Mononuclear cell (primary cell): ENCODE measurements around the gene XRN2. TPM values are rescaled to one million over a fixed set of nuclear protein-coding genes. Genes with fewer than 3 reads are reported as not detected.

Source experiments
- H3K27me3 ChIP-seq: 2 replicates; pipeline ENCODE4 v1.6.0; 2011; ENCODE audit warnings: low read length, control low read depth; ENCODE audit not compliant: insufficient read depth
- H3K4me1 ChIP-seq: 2 replicates; pipeline ENCODE4 v1.5.1; 2011; ENCODE audit warnings: mild to moderate bottlenecking, low read length, control low read depth; ENCODE audit not compliant: insufficient read depth
- H3K4me3 ChIP-seq: 2 replicates; pipeline ENCODE4 v1.5.1; 2011; ENCODE audit warnings: mild to moderate bottlenecking, low read length, moderate library complexity
- H3K9me3 ChIP-seq: 2 replicates; pipeline ENCODE4 v1.5.1; 2011; ENCODE audit warnings: low read depth, mild to moderate bottlenecking, control low read depth, low read length
- total RNA-seq: library from RNA; depleted of rRNA; stranded (reverse); fragments of >200 nt; gene quantifications from one replicate; pipeline ENCODE4 v1.2.3, GENCODE V29; 2012

The XRN2 gene
- total RNA-seq, 1 donor, result 96.6 TPM

DNA sequence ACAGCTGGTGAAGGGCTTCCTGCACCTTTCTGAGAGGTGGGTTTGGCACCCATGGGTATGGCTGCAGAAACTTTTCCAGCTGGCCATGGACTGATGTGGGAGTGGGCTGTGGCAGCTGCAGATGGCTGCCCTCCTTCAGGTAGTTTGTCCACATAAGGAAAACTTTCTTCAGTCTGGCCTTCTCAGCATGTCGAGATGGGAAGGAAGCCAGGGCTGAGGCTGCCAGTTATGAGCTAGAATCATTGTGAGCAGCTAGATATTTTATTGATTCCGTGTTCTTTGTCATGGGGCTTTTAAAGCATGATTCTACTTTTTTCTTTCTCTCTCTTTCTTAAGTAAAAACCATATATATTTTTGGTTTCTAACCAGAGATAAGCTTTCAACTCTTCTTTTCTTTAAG, 77.6 kb downstream of the XRN2 start:
- no peaks in the 10 kb centered on the region for H3K27me3 ChIP-seq
- no peaks in the 10 kb centered on the region for H3K4me1 ChIP-seq
- no peaks in the 10 kb centered on the region for H3K9me3 ChIP-seq
- no peak overlapping the region for H3K4me3 ChIP-seq

DNA sequence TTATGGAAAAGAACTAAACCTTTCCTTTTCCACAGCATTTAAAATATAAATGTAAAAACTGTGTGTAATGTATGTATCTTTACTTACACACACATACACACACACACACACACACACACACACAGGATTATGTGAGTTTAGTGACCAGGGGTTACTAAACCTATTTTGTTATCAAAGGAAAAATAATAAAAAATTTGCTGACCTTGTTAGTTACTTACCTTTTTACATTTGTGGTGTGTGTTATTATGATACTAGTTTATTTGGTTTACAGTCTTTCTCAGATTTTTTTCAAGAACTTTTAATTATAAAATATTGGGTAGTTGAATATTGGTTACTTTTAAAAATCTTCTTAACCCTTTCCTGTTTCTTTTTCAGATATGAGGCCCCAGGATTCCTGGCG, 78.5 kb downstream of the XRN2 start:
- H3K4me3 ChIP-seq, result no peak overlapping the region
- no peaks in the 10 kb centered on the region for H3K4me1 ChIP-seq
- no peaks in the 10 kb centered on the region for H3K27me3 ChIP-seq
- no peaks in the 10 kb centered on the region for H3K9me3 ChIP-seq

DNA sequence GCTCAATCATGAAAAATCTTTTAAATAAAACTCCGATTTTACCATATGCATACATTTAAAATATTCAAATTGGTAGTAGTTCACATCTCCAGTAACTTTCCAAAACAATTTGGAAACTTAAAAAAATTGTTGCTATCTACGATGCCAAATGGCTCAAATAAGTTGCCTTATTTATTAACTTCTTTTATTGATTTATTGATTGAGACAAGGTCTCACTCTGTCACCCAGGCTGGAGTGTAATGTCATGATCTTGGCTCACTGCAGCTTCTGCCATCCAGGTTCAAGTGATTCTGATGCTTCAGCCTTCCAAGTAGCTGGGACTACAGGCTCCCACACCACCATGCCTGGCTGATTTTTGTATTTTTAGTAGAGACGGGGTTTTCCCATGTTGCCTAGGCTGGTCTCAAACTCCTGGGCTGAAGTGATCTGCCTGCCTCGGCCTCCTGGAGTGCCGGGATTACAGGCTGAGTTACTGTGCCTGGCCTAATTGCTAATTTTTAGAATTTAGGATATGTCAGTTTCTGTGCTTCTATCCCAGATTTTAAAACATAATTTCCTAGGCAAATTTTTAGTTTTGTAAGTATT, 81.3 kb downstream of the XRN2 start:
- H3K9me3 ChIP-seq, result no peaks in the 10 kb centered on the region
- H3K4me1 ChIP-seq, result no peaks in the 10 kb centered on the region
- no peaks in the 10 kb centered on the region for H3K27me3 ChIP-seq
- no peak overlapping the region for H3K4me3 ChIP-seq

DNA sequence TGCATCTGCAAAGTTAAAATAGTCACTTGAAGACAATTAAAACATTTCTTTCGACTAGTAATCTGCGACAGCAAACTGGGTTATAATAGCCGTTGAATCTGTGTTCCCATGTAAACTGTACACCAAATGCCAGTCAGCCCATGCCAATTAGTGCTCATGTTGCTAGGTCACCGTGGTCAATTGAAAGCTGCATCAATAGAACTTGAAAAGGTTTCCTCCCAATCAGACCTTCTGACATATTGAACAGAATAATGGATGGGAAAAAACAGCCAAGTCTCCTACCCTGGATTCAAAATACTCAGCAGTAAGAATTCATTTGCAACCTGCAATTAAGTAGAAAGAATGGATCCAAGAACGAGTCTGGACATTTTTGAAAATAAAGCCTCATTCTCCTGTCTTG, 83.0 kb downstream of the XRN2 start:
- Histone ChIP-seq H3K27me3 (peaks cover 4% of the 10 kb centered on the region), H3K4me1 (no peaks in the 10 kb centered on the region), H3K9me3 (no peaks in the 10 kb centered on the region), H3K4me3 (no peak overlapping the region)

DNA sequence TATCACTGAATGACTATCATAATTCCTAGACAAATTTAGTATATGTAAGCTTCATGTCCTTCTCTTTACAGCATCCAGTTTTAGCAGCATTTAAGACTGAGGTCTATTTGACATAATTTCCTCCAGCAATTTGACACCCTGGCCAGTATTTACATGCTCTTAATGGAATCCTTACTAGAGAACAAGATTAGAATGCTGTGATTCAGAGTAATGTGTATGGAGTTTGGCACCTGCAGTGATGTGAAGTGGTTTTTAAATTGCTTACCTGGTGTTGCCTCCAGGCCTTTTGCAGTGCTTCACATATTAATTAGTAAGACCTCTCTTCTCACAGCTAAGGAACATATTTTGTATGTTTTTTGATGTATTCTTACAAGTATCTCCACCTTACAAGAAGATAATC, 84.4 kb downstream of the XRN2 start:
- H3K9me3 ChIP-seq, result no peaks in the 10 kb centered on the region
- no peak overlapping the region for H3K4me3 ChIP-seq
- H3K4me1 ChIP-seq, result peaks cover 7% of the 10 kb centered on the region

DNA sequence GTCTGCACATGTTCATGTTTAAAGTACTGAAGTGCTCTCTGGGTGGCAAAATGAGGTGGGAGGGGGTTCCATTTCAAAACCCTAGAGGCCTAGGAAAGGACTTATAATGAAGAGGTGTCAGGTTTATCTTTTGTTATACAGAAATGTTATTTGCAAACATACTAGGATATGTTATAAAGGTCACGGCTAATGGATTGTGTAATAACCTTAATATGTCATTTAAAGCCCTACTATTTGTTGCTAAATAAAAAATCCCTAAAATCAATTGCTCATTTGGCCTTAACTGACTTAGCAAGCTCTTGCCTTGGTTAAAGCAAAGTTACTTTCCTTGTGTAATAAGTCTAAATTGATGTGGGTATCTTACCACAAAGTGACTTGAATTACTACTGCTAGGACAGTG, 85.4 kb downstream of the XRN2 start:
- H3K4me1 ChIP-seq, result peaks cover 7% of the 10 kb centered on the region
- no peaks in the 10 kb centered on the region for H3K9me3 ChIP-seq
- H3K27me3 ChIP-seq, result peaks cover 27% of the 10 kb centered on the region
- no peak overlapping the region for H3K4me3 ChIP-seq

More for the DNA sequence above, 84.4 kb downstream of the XRN2 start:
- peaks cover 16% of the 10 kb centered on the region for H3K27me3 ChIP-seq

DNA sequence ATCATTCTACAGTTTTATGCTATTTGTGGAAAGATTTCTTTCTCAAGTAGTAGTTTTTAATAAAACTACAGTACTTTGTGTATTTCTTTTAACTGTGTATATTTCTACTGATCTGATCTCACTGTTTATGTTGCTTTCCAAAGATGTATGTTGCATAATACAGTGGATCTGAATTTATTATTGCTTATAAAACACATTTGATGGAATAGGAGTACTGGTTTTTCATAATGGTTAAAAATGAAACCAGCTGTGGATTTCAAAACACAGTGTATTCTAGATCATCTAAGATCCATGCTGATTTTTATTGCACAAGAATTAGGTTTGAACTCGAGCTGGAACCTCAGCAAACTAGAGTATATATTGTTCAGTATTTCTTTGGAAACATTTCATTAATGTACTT, 86.2 kb downstream of the XRN2 start:
- H3K27me3 ChIP-seq, result peaks cover 35% of the 10 kb centered on the region

DNA sequence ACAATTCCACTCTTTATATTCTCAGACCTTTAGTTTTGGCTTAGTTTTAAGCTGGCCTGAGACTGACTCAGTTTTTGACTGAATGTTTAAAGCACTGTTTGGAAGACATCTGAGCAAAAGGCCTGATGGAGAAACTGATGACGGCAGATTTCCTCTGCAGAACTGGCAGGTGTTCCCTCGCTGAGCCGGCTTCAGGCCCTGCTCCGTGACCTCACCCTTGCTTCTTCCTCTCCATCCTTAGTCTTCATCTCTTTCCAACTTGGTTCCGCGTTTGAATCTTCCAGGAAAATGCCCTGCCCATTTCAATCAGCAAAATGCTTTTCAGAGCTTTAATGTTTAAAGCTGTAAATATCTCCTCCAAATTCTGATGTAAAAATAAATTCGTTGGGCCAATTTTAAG, 87.6 kb downstream of the XRN2 start:
- H3K9me3 ChIP-seq, result no peaks in the 10 kb centered on the region
- H3K4me3 ChIP-seq, result no peak overlapping the region
- H3K27me3 ChIP-seq, result peaks cover 49% of the 10 kb centered on the region
- H3K4me1 ChIP-seq, result peaks cover 11% of the 10 kb centered on the region

More for the DNA sequence above, 86.2 kb downstream of the XRN2 start:
- Histone ChIP-seq H3K9me3 (no peaks in the 10 kb centered on the region), H3K4me1 (peaks cover 7% of the 10 kb centered on the region), H3K4me3 (no peak overlapping the region)

DNA sequence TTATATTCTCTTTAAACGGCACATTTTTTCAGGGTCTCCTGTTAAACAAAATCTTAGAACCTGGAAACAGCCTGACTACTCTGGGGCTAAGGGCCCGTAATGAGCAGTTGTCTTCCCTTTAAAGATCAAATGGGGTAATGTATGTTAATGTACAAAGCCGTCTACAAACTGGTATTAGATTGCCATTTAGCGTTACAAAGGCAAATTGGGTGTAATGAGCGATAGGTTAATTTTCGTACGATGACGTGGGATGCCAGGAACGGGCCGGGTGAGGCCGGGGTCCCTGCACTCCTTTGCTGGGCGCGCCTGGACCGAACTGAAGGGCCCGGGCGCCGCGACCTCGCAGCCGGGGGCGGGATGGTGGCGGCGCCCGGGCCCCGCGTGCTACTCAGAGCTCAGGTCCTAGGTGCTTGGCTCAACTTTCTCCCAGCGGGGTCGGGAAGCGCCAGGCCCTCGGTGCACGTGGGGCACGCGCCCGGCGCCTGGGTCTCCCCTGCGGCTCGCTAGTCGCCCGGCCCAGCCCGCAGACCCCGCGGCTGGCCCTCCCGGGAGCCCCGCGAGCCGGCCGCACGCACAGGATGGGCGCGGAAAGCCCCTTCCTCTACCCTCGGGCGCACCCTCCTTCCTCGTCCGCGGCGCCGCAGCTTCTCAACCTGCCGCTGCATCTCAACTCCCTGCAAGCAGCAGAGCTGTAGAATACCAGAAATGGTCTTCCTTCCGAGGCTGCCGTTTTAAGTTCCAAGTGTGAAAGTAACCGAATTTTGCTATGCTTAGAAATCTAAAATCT, 88.2 kb downstream of the XRN2 start:
- H3K27me3 ChIP-seq, result peaks cover 52% of the 10 kb centered on the region
- H3K9me3 ChIP-seq, result no peaks in the 10 kb centered on the region
- H3K4me3 ChIP-seq, result no peak overlapping the region
- H3K4me1 ChIP-seq, result peaks cover 17% of the 10 kb centered on the region

DNA sequence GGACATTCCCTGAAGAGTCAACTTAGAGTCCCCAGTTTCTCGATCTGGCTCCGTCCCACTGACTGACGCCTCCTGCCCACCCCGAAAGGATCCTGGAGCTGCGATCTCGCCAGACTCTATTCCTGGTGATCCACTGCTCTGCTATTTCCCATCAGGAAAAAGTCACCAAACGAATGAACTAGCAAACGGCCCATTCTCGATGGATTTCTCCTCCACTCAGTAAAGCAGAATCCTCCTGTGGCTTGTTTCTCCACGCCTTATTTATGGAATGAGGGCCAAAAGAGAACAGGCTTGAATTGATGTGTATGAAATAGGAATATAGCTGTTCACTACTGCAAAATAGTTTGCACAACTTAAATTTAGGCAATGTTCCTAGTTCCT, 88.8 kb downstream of the XRN2 start:
- peaks cover 53% of the 10 kb centered on the region for H3K27me3 ChIP-seq
- no peak overlapping the region for H3K4me3 ChIP-seq
- H3K4me1 ChIP-seq, result peaks cover 22% of the 10 kb centered on the region
- no peaks in the 10 kb centered on the region for H3K9me3 ChIP-seq

DNA sequence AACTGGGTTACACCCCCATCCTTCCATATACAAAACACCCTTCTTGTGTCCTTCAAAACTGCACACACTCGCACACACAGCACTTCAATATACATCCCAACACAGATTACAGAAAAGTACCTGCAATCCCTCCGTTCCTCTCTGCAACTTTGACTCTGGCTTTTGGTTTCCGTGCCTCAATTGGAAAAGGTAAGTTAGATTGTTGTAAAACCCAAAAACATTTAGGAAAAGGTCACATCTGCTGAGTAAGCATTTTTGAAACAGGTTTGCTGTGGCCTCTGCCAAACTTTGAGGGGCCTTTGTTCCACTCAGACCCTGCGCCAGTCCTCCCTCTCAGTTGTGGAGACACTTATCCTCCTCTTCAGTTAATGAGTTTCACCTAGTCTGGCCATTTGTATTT, 90.0 kb downstream of the XRN2 start:
- Histone ChIP-seq H3K4me3 (no peak overlapping the region), H3K9me3 (no peaks in the 10 kb centered on the region), H3K4me1 (peaks cover 28% of the 10 kb centered on the region), H3K27me3 (peaks cover 61% of the 10 kb centered on the region)

DNA sequence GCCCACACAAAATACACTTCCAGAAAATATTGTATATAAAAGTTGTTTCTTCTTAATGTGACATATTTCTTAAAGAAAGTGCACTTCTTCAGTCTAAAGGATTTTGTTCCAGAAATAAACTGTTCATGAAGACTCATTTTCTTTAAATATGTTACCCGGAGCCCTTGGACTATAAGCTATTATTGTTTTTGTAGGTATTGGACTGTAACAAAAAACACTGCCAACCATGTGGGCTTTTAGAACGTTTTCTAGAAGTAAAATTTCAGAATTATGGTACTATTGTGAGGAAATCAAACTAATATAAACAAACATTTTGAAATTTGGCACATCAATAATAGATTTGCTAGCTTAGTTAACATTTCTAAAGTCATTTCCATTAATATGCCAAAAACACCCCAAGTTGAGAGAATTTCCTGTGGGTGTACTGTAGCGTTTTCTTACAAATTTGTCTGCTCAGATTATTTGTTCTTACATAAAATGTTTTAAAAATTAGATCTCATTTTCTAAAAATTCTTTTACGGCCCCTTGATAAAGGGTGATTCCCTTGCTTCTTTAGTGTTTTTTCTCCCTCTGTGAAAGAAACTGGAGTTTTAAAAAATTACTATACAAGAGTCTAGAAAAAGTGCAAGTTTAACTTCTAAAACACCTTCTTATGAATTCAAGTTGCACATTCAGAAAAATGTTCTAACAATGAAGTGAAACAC, 90.8 kb downstream of the XRN2 start:
- Histone ChIP-seq H3K27me3 (peaks cover 69% of the 10 kb centered on the region), H3K4me3 (no peak overlapping the region), H3K4me1 (peaks cover 28% of the 10 kb centered on the region), H3K9me3 (no peaks in the 10 kb centered on the region)

DNA sequence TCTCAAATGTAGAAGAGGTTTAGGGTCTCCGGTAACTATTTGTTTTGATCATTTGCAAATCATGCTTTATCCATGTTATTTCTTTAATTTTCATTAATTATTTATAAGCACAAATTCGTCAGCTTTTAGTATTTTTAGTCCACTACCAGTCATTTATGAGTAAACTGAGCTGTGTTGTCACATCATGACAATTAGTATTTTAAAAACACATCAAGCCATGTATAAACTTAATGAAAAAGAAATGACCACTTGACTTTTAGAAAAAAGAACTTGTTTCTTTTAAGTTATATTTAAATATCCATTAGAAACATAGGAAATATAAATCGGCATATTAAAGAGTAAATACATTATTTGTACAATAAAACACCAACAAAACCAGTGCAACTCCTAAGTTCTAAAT, 91.4 kb downstream of the XRN2 start:
- Histone ChIP-seq H3K4me3 (no peak overlapping the region), H3K4me1 (peaks cover 28% of the 10 kb centered on the region), H3K27me3 (peaks cover 75% of the 10 kb centered on the region), H3K9me3 (no peaks in the 10 kb centered on the region)

DNA sequence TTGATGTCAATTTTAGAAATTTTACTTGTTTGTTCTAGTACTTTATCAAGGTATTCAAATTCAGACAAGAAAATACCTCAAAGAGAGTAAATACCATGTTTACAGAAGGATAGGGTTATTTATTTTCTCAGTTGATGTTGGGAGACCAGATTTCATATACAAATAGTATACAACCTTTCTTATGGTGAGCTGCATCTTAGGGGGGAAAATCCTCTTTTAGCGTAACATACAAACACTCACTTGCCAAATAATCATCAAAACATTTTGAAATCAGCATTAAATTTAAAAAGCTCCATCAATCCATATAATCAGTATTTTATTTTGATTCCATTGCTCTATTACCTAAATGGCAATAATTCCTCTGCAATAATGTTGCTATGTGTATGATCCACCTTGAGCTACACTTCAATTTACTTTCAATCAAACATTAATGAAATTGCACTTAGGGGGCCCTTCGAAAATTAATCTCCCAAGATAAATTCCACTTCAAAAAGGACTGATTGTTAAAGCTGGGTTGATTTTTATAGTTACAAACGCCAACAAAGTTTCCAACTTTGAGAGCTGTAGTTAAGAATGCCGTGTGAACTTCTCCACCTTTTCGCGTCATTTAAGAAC, 92.0 kb downstream of the XRN2 start:
- H3K27me3 ChIP-seq, result peaks cover 81% of the 10 kb centered on the region
- H3K4me3 ChIP-seq, result no peak overlapping the region
- H3K9me3 ChIP-seq, result no peaks in the 10 kb centered on the region
- H3K4me1 ChIP-seq, result peaks cover 28% of the 10 kb centered on the region
